ENCODE data around the gene EXOSC5.

DNA sequence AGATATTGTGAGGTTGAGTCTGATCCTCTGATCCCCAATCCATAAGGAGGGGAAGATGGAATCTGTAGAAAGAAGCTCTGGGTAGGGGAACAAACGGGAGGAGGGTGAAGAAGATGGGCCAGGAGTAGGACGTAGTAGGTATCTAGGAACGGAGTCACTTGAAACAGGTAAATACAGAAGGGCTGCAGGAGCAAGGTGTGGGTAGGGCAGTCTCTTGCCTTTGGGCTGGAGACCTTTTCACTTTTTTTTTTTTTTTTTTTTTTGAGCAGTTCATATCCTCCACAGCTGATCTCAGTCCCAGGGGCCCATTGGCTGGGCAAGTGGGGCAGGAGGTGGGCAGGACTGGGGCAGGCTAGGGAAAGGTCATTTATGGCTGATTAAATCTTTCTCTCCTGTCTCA, 1.9 kb upstream of the EXOSC5 start:
- TF ChIP-seq, protein P1, sequence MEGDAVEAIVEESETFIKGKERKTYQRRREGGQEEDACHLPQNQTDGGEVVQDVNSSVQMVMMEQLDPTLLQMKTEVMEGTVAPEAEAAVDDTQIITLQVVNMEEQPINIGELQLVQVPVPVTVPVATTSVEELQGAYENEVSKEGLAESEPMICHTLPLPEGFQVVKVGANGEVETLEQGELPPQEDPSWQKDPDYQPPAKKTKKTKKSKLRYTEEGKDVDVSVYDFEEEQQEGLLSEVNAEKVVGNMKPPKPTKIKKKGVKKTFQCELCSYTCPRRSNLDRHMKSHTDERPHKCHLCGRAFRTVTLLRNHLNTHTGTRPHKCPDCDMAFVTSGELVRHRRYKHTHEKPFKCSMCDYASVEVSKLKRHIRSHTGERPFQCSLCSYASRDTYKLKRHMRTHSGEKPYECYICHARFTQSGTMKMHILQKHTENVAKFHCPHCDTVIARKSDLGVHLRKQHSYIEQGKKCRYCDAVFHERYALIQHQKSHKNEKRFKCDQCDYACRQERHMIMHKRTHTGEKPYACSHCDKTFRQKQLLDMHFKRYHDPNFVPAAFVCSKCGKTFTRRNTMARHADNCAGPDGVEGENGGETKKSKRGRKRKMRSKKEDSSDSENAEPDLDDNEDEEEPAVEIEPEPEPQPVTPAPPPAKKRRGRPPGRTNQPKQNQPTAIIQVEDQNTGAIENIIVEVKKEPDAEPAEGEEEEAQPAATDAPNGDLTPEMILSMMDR (IDR thresholded peaks at IDR 0.05): no peak
- TF ChIP-seq POLR2A (IDR thresholded peaks at IDR 0.05): no peak
- no peak for TF ChIP-seq POLR2AphosphoS5 (IDR thresholded peaks at IDR 0.05; ENCODE audit: insufficient read depth in 1 of 2, low read depth in 1 of 2)
